GM21737 (cell line): ENCODE results near the gene SERPING1.
A peak's percentile ranks its signal among the peaks of the same experiment; 100 is the strongest.

ENCODE experiments used
- ATAC-seq: cut with Tn5 transposase; IDR thresholded peaks from one replicate; pipeline ENCODE4 v1.9.1; 2021; ENCODE audit warnings: mild to moderate bottlenecking, moderate library complexity; ENCODE audit not compliant: unreplicated experiment

Gene SERPING1

GRCh38 chr11:57597461-57597915 is at the start of gene SERPING1:
TSS of gene SERPING1 (plus strand) at chr11:57597685. CDS start at chr11:57598271, 586 bp downstream.
- no peak for ATAC-seq

GRCh38 chr11:57547854-57548377 is 49.6 kb upstream of the SERPING1 start:
- peak; percentile 87 for ATAC-seq

GRCh38 chr11:57549983-57550382 is 47.5 kb upstream of the SERPING1 start:
- ATAC-seq, result no peak

GRCh38 chr11:57551941-57552340 is 45.5 kb upstream of the SERPING1 start:
- no peak for ATAC-seq

- no peak for ATAC-seq
These were observed 45.0 kb upstream of the SERPING1 start for GRCh38 chr11:57552479-57552878.

GRCh38 chr11:57555393-57555792 is 42.1 kb upstream of the SERPING1 start:
- ATAC-seq, result no peak

GRCh38 chr11:57556041-57556440 is 41.4 kb upstream of the SERPING1 start:
- ATAC-seq, result no peak

GRCh38 chr11:57560146-57560545 is 37.3 kb upstream of the SERPING1 start:
- no peak for ATAC-seq

- no peak for ATAC-seq
These were observed 34.9 kb upstream of the SERPING1 start for GRCh38 chr11:57562596-57562995.

GRCh38 chr11:57566005-57566904 is 31.2 kb upstream of the SERPING1 start:
- ATAC-seq, result peak; percentile 62

- no peak for ATAC-seq
These were observed 30.5 kb upstream of the SERPING1 start for GRCh38 chr11:57566905-57567514.

- ATAC-seq, result peak; percentile 54
These were observed 29.8 kb upstream of the SERPING1 start, which contains the start of gene UBE2L6 for GRCh38 chr11:57567515-57568329. TSS of gene UBE2L6 (minus strand) at chr11:57567672. CDS start at chr11:57567611, 61 bp downstream.

- ATAC-seq, result peak; percentile 1
These were observed 29.1 kb upstream of the SERPING1 start for GRCh38 chr11:57568330-57568766.

- no peak for ATAC-seq
These were observed 25.9 kb upstream of the SERPING1 start for GRCh38 chr11:57571606-57572005.

- ATAC-seq, result no peak
These were observed 23.4 kb upstream of the SERPING1 start for GRCh38 chr11:57574061-57574460.

- no peak for ATAC-seq
These were observed 13.1 kb upstream of the SERPING1 start for GRCh38 chr11:57584341-57584740.

- ATAC-seq, result no peak
These were observed 12.2 kb upstream of the SERPING1 start for GRCh38 chr11:57585301-57585700.

- no peak for ATAC-seq
These were observed 10.7 kb upstream of the SERPING1 start for GRCh38 chr11:57586711-57587245.

GRCh38 chr11:57588046-57588710 is 9.3 kb upstream of the SERPING1 start:
- ATAC-seq, result no peak
